GM21786 (cell line): Measurements from ENCODE around the gene HSDL2.
"Not testable (repeated sequence)": the region's sequence is repeated elsewhere in the genome, so short reads cannot be mapped to it uniquely, and the experiment has no call there.

Source experiments
- ATAC-seq: cut with Tn5 transposase; IDR thresholded peaks from one replicate; pipeline ENCODE4 v1.9.1; 2021; ENCODE audit not compliant: unreplicated experiment

The HSDL2 gene

DNA sequence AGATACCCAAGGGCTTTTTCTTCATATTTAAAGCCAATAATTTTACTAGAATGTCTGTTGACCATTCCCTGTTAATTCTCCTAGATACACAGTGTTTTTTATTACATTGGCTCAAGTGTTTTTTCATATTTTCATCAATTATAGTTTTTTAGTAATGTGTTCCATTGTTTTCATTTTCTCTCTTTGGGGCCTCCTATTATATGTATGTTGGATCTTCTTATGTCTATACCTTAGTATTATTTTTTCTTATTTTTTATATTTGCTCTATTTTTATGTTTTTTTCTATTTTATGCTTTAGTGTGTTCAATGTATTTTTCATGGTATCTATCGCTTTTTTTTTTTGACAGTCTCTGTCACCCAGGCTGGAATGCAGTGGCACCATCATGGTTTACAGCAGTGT lies 114.2 kb downstream of the HSDL2 start:
- no peak for ATAC-seq

DNA sequence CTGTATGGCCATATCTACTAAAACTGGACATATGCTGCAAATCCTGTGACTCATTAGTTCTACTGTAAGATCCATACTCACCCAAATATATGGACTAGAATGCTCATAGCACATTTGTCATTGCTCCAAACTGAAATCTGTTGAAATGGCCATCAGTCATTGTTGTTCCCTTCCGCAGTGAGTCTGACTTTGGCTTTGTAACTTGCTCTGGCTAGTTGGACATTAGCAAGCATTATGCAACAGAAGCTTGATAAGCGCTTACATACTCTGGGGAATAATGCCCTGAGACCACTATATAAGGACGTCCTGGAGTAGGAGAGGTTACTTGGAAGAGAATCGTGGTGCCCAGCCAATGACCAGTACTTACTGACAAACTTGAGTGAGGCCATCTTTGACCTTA lies 115.7 kb downstream of the HSDL2 start:
- ATAC-seq = no peak

DNA sequence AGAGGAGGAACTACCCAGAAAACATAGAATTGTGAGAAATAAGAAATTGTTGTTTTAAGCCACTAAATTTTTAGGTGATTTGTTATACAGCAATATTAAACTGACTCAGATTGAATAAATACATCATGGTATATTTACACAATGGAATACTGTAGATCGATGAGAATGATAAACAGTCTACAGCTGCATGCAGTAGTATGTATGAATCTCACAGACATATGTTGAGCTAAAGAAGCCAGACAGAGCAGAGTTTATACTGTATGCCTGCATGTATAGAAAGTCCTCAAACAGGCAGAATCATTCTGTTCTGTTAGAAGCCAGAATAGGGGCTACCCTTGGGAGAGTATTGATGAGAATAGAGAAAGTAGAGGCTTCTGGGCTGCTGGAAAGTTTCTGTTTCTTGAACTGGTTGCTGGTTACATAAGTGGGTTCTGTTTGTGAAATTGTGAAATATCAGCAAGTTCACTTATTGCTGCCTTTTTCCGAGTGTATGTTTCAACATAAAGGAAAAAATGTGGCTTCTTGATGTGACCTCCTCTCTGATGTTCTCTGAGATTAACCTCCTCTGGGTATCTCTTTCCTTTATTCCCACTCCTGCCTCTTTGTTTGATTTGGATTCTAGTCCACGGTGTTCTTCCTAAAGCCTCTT lies 116.3 kb downstream of the HSDL2 start:
- ATAC-seq = no peak

DNA sequence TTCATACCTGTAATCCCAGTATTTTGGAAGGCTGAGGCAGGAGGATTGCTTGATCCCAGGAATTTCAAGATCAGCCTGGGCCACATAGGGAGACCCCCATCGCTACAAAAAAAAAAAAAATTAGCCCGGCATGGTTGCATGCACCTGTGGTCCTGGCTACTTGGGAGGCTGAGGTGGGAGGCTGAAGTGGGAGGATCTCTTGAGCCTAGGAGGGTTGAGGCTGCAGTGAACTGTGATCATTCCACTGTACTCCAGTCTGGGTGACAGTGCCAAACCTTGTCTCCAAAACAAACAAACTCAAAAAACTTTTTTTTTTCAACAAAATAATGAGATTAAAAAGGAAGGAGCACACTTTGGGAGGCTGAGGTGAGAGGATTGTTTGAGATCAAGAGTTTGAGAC lies 120.9 kb downstream of the HSDL2 start:
- no peak for ATAC-seq

DNA sequence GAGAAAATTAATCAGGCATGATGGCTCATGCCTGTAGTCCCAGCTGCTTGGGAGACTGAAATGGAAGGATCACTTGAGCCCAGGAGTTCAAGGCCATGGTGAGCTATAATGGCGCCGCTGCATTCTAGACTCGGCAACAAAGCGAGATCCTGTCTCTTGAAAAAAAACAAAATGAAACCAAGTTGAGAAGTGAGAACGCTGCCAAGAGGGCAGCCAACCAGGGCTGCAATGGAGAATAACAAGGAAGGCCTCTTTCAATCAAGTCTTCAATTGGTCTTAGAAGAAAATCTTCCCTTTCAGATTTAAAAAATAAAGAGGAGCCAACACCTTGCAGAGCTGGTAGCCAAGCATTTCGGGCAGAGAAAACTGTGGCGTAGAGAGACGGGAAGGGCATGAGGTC lies 121.4 kb downstream of the HSDL2 start:
- no peak for ATAC-seq

DNA sequence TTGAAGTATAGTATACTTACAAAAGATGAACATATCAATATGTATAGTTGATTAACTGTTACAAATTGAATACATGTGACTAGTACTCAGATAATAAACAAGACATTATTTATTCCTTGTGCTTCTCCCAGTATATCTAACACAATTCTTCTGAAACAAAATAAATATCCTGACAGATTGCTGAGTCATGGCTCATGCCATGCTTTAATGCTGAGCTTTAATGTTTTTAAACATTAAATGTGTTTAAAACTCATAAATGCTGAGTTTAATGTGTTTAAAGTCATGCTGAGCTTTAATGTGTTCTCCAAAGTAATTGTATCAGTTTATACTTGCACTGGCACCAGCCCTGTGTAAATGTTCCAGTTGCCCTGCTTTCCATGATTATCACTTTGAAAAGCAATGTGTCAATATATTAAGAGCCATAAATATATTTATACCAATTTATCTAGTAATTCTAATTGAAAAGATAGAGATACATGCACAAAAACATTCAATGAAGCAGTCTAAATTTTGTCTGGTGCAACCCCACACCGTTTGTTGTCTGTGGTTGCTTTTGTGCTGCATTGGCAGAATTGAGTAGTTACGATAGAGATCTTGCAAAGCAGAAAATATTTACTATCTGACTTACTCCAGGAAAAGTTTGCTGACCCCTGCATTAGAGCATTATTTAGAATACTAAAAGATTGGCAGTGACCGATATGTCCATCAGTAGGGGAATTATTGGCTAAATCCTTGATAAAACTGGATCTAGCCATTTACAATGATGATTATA lies 122.5 kb downstream of the HSDL2 start:
- no peak for ATAC-seq

DNA sequence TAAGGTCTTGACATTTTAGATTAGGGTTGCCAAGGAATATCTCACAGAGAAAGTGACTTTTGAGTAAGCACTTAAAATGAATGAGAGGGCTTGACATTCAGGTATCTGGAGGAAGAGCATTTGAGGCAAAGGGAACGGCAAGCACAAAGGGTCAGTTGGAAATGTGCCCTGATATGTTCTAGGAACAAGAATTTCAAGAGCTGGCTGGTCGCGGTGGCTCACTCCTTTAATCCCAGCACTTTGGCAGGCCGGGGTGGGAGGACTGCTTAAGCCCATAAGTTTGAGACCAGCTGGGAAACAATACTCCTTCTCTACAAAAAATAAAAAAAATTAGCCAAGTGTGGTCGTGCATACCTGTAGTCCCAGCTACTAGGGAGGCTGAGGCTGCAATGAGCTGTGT lies 123.3 kb downstream of the HSDL2 start:
- no peak for ATAC-seq

DNA sequence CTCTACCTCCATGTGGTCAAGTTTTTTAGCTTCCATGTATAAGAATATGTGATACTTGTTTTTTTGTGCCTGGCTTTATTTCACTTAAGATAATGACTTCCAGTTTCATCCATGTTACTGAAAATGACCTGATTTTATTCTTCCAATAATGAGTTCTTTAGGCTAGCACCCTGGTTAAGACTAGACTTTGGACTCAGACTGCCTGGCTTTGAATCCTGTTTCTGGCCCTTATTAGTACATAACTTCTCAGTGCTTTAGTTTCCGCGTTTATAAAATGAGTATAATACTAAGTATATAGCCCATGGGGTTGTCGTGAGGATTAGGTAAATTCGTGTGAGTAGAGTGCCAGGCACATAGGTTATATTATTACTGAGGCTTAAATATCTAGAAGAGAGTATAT lies 125.2 kb downstream of the HSDL2 start:
- ATAC-seq = no peak

DNA sequence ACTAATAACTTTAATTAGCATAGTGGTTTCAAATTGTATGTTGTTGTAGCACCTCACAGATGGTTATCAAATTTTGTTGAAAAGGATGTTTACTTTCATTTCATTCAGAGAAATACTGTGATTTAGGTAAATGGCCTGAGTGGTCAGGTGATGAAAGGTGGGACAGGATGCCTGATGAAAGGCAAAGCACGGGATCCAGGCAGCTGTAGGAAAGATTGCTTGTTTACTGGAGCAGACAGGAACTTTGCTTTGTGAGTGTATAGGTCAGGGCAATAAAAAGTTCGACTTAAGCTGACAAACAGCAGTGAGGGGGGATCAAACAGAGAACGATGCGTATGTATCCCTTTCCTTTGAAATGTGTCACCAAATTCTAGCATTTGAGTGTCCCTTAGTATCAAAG lies 125.7 kb downstream of the HSDL2 start:
- no peak for ATAC-seq

DNA sequence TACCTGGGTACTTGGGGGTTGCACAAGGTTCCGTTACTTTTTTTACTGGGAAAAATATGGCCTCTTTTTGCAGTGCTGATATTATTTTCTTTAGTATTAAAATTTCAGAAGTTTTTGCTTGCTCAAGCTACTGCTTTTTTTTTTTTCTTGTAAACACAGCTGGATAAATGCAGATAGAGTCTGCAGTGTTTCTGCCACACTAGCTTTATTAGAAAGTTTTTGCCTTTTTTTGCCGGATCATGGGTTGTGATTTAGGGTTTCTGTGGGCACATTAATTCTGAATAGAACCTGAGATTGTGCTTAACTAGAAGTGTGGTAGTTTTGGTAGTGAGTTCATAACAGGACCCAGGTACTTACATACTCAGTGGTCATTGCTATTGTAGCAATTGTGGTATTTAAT lies 126.7 kb downstream of the HSDL2 start:
- no peak for ATAC-seq

DNA sequence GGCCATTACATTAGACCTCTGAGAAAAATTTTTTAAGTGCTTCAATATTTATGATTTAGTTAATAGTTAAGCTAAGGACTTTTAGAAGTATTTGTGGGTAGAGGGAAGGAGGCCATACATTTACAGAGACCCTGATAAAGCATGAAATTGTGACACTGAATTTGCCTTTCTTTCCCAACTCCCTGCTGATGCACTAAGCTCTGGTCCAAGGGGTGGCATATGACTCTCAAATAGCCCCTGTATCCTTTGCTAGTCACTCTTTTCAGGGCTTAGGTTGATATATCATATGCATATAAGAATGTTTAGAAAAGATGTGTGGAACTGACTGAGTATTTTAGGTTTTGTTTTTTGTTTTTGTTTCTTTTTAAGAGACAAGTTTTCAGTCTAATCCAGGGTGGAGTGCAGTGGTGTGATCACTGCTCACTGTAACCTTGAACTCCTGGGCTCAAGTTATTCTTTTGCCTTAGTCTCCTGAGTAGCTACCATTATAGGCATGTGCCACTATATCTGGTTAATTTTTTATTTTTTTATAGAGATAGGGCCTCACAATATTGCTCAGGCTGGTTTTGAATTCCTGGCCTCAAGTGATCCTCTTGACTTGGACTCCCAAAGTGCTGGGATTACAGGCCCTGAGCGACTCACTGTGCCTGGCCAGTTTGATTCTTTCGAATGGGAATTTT lies 127.2 kb downstream of the HSDL2 start:
- ATAC-seq = no peak

DNA sequence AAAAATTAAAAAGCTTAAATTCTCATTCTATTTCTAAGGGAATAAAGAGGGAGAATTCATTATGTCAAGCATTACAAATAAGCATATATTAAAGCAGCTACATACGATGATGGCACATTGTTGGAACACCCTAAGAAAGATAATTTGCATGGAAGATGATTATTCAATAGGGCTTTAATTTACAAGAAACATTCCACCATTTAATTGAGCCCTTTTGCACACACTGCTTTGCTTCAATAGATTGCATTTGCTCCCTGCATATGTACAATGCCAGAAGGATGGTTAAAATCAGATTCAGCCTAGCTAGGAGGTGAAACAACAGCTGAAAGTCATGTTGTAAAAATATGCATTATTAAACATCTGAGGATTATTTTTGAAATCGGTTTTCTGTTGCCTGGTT lies 128.5 kb downstream of the HSDL2 start:
- ATAC-seq = no peak

DNA sequence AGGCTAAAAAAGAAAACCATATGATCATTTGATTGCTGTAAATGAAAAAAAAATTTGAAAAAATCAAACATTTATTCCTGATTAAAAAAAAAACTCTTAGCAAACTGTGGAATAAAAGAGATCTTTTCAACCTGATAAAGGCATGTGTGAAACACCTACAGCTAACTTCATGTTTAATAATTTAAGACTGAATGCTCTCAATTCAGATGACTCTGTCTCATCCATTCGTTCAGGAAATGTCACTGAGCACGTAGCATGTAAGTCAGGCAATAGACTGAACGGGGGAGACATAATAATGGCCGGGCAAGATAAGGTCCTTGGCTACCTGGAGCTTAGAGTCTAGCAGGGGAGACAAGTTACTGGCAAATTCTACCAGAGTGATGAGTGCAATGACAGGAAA lies 132.5 kb downstream of the HSDL2 start:
- not testable (repeated sequence) for ATAC-seq

DNA sequence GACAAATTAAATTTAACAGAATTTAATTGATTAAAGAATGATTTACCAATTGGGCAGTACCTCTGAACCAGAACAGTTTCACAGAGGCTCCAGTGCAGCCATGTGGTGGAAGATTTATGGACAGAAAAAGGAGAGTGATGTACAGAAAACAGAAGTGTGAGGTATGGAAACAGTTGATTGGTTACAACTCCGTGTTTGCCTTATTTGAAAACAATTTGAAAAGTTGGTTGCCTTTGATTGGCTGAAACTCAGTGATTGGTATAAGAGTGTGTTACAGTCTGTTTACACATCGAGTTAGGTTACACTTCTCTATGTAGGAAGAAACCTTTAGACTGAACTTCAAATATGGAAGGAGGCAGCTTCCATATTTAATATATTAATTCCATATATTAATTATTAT lies 136.9 kb downstream of the HSDL2 start:
- no peak for ATAC-seq

DNA sequence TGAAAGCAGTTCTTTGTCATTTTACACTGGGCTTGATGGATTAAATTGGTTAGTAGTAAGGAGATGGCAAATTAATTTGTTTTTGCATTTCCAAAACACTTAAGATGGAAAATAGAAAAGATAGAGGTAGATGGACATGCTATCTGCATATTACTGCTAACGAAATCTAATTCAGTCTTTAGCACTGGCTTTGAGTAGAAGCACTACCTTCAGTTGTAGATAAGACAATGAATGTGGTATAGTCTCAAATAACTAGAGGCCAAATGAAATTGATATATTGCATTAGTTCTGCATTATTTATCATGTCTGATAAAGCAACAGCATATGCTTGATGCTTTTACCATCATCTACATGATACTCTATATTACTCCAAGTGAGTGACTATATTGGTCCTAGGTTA lies 140.2 kb downstream of the HSDL2 start:
- ATAC-seq = no peak

DNA sequence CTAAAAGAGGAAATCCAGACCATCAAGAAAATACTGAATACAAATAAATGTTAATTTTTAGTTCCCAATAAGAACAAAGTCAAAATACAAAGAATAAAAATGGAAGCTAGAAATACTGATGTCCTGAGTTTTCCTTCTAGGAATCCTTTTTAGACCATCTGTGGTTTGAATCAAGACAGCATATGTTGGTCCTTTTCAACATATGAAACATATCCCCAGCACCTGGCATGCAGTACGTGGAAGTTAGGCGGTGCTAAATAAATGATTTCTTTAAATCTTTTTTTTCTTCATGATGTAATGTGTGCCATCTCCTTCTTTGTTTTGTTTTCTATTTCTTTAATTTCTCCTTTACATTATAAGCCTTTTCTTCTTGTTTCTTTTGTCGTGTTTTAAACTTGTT lies 140.7 kb downstream of the HSDL2 start:
- ATAC-seq = no peak
